Inflammatory macrophage treated with lipopolysaccharide for 1 hour (primary cell): ENCODE results near the gene CD247.
A peak's percentile ranks its signal among the peaks of the same experiment; 100 is the strongest.
"Not testable (repeated sequence)": the region's sequence is repeated elsewhere in the genome, so short reads cannot be mapped to it uniquely, and the experiment has no call there.

Source experiments
- DNase-seq, 2 donors: peaks; one replicate each; pipeline ENCODE4 v3.0.0-alpha.2; 2020 to 2022

The CD247 gene

DNA sequence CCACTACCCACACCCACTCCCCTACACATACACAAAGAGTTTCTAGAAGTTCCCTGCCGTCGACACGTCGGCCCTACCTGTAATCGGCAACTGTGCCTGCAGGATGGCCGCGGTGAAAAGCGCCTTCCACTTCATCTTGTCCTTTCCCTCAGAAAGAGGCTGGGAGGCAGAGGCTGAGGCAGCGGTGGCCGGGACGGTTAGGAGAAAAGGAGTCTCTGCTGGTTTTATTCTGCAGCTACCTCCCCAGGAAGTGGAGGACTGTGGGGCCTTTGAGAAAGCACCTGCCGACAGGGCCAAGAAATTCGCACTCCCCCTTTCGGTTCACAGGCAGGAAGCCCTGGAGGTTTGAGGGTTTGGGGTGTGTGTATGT, at the start of gene CD247:
TSS of gene CD247 (minus strand) at position 199 of the 370 bp plus-strand sequence. CDS start at position 135, 64 bp downstream.
- no peak for DNase-seq

DNA sequence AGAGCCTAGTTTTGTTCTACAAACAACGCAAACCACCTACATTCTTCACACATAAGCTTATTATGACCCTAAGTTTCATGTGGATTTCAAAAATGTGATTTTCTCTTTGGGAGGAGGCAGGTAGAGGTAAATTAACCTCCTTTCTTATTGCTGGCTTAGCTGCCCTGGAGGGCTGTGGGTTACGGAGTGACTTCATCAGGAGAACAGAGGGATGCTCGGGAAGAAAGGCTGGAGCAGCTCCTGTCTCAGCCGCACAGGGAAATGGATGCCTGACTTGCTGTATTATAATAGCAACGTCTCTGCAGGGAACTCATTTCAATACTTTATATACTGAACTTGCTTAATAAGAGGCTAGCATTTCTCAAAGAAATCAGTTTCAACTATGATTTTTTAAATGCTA, 49.3 kb upstream of the CD247 start:
- no peak for DNase-seq

DNA sequence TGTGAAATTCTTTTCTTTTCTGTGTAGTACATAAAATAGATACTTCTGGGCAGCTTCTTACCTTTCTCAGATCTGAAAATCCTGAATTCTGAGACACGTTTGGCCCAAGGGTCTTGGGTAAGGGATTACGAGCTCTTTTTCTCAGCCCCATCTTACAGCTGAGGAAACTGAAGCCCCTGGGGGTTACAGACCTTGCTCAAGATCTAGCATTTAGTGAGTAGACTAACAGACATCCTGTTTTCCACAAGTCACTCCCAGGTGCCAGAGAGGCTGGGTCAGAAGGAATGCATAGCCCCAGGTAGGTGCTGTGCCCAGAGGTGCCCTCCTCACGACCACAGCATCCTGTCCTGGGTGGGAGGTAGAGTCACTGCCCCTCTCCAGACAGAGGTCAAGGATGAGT, 48.4 kb upstream of the CD247 start:
- no peak for DNase-seq

DNA sequence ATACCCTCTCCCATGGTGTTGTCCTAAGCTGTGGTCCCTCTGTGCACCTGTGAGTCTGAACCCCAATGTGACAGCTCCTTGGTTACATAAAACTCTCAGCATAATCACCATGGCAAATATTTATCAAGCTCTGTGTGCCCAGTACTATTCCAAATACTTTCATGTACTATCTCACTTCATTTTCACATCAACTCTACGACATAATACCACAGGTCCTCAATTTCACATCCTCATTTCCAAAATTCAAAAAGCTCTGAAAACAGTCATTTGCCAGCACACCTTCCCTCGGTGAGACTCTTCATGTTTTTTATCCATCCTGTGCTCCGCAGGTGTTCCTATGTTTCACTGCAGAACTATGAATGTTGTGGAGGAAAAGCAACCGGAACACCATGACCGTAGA, 47.6 kb upstream of the CD247 start:
- DNase-seq: no peak

DNA sequence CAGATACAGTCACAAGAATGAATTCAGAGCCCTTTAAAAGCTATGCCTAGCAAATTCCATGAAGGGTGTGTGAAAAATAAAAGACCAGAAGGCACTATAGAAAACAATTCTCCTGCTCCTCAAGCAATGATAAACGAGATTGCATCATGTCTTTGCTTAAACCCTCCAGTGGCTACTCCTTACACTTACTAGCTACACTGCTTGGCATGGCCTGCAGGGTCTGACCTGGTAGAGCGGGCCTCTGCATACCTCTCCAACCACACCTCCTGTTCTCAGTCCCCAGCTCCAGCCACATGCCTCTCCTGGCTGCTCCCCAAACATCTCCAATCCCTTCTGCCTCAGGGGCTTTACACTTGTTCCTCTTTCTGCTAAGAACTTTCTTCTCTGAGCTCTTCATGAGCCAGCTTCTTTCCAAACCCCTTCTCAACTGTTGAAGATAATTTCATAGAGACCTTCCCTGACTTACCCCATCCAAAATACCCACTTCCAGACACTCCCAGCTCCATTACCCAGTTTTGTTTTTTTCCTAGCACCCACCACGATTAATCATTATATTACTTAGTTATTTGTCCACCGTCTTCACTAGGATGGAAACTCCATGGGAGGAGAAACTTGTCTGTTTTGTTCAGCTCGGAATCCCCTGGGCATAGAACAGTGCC, 46.4 kb upstream of the CD247 start:
- DNase-seq: no peak

DNA sequence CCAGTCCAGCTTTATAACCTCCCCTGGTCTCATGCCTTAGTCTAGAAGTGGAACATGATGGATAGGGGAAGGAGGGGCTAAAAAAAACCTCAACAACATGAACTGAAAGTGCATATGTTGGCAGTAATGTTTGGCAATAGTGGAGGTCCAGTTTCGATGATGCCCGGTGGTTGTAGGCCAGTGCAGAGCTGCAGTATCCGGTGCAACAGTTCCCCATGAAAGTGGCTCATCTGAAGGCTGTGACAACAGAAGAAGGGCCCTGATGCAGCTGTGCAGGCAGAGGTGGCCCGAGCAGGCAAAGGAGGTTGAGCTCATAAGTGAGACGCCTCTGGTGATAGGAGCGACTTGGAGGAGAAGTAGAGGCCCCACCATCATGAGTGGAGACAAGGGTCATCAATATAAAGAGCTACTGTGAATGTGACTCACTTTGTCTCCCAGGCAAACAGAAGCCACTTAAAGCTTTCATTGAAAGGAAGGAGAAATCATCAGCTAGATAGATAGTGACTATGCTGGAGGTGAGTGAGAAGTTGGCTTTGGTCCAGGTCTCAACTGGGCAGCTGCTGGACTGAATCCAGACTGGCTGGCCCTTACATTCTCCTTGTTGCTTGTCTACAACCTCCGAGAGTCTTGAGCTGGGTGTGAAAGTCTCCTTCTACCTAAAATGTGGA, 45.4 kb upstream of the CD247 start:
- DNase-seq: peak; percentile 84

DNA sequence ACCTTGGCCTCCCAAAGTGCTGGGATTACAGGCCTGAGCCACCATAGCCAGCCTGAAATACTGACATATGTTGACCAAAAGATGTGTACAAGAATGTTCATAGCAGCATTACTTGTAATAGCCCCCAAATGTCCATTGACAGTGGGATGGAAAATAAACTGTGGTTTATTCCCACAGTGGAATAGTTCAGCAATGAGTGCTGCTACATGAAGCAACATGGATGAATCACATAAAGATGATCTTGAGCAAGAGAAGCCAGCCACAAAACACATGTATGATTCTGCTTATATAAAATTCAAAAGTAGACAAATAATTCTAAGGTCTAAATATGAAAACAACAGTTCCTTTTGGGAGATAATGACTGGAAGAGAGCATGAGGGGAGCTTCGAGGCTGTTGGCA, 44.4 kb upstream of the CD247 start:
- peak; percentile 54 to 66 for DNase-seq

DNA sequence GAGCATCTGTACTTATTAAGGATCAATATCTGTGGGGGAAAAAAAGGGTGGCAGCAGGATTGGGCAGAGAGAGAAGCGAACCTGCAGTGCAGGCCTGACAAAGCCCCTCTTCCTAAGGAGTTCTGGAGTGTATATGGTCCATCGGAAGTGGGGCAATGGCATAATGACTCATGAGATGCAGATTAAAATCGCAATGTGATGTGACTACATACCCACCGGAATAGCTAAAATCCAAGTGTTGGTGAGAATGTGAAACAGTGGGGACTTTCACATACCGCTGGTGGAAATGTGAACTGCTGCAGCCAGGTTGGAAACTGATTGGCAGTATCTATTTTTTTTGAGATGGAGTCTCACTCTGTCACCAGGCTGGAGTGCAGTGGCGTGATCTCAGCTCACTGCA, 43.4 kb upstream of the CD247 start:
- no peak for DNase-seq

DNA sequence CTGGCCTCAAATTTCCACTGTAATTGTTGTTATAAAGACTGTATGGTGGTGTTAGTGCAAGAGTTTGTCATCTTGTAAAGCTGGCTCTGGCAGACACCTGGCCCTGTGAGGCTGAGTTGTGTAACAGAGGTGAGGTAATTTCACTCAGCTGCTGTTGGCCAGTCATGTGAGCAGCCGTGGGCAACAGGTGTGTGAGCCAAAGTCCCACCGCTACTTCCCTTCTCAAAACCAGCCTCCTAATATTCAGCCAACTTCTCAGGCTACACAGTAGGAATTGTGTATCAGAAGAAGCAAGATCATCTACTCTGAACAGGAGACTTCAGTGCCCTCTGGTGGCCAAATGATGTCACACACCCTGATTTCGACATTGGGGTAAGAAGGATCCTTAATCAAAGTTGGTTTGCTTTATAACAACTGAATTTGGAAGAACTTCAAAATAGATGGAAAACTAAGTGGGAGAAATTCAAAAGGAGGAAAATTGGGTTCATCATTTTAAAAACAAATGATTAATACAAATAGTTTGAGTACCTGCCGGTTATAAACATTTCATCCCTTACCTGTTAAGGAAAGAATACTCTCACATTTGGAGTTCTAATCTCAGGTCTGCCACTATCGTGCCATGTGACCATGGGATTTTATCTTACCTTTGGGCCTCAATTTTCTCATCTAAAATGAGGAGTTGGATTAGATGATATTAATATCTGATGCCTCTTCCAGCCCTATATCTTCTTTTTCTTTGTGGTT, 37.8 kb upstream of the CD247 start:
- peak; percentile 71 to 99 for DNase-seq

DNA sequence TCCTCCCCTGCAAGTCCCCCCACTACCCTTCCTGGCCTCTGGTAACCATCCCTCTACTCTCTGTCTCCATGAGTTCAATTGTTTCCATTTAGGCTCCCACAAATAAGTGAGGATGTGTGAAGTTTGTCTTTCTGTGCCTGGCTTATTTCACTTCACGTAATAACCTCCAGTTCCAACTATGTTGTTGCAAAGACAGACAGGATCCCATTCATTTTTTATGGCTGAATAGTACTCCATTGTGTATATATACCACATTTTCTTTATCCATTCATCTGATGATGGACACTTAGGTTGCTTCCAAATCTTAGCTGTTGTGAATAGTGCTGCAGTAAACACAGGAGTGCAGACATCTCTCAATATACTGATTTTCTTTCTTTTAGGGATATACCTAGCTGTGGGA, 36.7 kb upstream of the CD247 start:
- not testable (repeated sequence) for DNase-seq

DNA sequence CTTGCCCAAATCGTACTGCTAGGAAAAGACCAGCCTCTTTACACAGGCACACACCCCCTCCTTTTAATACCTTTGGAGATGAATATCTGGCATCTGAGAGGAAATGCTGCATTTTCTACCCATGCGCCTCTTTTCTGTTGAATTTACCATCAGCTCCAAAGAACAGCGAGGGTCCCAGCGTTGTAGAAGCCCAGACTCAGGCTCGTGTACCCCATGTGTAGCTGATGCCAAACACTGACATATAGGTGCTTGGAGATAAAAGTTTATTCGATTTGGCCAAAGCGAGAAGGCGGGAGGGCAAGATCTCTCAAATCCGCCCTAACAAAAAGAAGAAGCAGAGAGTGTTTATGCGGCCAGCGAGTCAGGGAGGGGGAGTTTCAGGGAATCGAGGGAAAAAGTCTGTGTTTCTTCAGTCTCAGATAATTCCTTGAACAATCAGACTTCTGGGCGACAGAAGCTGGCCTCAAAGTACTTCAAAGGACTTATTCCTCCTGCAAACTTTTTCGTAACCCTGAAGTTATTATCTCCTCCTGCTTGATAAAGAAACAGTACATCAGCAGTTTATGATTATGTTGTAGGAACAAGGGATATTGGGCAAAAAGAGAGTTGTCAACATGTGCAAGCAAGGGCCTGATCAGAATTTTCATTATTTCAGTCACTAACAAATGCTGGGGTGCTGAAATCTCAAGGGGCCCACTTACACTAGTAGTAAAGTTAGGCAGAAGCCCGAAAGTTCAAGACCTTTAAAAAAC, 35.9 kb upstream of the CD247 start:
- DNase-seq: no peak

DNA sequence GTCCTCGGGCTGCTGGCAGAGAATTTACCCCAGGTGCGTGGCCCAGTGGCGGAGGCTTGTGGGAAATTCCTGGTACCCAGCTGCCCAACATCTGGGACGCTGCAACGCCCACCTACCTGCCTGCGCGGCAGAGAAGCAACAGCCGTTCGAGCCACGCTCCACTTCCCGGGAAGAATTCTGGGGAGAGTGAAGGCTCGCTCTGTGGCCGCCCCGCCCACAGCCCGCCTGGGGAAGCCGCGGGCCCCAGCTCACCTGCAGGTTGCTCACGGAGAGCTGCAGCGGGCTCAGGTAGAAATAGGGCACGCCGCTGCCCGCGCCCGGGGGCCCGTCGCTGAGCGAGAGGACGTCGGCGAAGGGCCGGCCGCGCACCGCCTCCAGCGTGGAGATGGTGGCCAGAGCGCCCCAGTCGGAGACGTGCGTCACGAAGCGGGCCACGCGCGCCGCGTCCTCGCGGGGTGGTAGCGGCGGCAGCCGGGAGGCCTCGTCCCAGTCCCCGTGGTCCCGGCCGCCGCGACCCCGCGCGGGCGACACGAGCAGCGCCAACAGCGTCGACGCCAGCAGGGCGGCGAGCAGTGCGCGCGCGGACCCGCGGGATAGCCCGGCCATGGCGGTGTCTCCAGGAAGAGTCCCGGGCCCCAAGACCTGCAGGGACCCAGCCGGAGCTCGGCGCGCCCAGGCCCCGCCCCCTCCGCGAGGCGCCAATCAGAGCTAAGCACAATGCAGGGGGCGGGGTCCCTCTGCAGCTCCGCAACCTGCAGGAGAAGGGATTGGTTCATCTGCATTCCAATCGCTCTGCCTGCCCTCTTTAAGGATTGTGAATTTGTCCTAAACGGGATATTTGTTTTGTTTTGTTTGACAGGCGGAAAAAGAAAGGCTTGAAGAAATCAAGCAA, 35.1 kb upstream of the CD247 start, which contains the start of gene CREG1:
TSS of gene CREG1 (minus strand) at position 627 of the 892 bp plus-strand sequence.
- DNase-seq: peak; percentile 91

DNA sequence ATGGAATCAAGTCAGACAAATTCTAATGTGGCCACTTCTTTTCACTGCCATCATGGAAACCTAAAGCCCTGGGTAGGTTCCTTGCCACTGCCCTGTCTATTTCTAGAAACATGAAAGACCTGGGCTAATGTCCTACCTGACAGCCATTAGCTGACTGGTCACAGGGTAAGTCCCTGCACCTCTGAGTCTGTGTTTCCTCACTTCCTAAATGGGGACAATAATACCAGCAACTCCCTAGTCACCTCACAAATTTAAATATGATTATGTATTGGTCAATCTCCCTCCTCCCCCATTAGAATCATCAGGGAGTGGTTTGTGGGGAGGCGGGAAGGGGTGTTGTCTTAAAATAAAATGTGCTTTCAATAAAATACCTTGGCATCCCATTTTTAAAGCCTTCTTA, 33.0 kb upstream of the CD247 start:
- DNase-seq: peak; percentile 63 to 68

DNA sequence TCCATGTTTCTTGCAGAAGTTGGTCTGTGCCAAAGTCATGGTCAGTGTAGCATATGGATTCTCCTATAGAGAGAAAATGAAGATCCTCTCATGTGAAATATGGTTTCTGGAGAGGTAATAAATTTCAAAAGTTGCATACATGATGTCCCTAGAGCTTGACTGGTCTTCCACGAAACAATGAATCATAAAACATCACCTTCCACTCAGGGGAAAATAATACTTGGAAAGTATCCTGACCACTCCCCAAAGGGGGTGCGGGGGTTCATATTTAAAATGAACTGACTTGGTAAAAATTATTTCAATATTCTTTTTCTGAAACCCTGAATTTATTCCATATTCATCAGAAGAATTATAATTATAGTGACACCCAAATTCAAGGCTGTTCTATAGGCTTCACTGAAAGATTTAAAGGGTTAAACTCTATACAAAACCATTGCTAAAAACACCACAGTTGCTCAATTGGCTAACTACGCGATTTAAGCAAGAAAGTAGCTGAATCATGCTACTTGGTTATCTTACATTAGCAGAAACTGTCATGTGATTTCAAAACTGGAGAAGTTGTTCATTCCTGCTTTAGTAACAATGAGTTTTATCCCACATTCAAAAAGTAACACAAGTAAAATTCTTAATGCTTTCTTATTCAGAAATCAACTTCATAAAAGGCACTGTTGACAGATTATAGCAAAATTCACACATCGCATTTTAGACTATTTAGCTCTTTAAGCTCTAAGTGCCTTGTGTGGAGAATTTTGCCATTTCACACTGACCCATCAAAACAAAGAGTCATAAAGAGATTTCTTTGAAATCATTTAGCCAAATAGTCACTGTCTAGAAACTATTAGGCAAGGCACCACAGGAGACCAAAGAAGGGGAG, 30.0 kb upstream of the CD247 start:
- DNase-seq: peak; percentile 93 to 95

DNA sequence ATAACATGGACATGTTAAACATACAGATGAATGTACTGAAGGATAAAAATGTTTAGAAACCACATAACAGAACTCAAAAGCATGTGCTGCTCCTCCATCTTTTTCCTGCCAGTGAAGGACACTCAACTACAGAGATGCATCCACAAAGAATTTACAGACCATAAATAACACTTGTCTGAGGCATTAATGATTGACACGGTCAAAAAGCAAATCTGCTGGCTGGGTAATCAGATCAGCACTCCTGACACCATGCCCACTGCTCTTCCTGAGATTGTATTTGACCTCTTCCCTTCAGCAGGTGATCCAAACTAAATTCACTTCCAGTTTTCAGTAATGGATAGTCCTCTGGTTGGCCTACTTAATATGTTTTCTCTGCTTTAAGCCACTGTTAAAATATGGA, 28.6 kb upstream of the CD247 start:
- no peak for DNase-seq

DNA sequence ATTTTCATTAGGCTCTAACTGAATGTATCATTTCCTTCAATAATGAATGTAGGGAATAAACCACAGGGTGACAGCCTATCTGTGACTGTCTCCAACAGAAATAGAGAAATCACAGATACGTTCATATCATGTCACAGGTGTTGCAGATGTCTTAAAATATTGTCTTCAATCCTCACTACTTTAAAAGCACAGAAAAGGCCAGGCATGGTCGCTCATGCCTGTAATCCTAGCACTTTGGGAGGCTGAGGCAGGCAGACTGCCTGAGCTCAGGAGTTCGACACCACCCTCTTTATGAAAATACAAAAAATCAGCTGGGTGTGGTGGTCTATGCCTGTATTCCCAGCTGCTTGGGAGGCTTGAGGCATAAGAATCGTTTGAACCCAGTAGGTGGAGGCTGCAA, 27.0 kb upstream of the CD247 start:
- no peak for DNase-seq

DNA sequence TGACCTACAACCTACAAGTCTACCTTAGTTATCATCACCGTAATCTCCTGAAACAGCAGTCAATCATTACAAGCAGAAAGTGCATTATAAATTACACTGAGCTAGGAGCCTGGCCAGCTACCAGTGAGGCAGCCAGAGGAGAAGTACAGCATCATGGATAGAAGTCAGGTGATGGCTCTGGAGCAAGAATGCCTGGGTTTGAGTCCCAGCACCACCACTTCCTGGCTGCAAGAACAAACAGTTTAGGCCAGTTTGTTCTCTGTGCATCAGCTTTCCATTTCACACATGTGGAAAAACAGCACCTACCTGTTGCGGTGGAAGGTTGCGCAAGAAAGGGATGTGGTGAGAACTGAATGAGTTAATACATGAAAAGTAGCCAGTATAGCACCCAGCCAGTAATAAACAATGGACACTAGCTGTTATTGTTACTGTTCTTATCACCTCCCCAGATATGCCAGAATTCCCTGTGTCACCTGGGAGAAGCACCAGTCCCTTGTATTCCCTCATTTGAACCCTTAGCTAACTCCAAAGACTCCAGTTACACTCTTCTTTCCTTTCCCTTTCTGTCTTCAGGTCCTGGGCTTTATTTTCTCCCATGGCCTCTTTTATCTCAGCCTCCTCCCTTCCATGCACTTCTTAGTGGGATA, 26.2 kb upstream of the CD247 start:
- DNase-seq: no peak

DNA sequence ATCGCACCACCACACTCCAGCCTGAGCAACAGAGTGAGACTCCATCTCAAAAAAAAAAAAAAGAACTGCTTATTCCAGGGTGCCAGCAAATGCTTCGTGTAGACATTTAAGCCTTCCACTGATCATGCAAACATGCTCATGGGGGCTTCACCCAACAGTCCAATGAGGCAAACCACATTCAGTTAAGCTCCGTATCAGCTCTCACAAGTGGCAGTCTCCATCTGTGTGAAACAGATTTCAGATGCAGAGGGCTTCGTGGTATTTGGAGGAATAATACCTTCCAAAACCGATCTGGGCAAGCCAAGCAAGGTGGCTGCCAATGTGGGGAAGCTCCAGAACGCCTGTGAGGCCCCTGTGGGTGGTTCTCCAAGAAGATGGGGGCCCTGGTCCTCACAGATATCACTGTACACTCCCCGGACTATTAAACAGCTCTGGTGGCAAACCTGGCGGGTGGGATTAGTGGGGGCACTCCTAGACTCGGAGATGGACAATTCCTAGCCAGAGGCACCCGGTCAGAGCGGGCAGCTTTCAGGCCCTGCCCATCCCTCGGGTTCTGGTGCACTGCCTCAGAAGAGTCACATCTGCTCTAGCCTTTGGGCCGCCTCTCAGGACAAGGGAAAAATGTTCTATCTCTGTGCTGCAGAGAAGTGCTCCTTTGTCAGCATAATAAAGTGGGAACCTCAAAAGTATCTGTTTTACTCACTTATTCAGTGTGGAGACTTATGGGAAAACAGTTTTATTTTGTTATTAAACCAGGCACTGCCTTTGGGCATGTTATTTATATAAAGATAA, 25.1 kb upstream of the CD247 start:
- no peak for DNase-seq

DNA sequence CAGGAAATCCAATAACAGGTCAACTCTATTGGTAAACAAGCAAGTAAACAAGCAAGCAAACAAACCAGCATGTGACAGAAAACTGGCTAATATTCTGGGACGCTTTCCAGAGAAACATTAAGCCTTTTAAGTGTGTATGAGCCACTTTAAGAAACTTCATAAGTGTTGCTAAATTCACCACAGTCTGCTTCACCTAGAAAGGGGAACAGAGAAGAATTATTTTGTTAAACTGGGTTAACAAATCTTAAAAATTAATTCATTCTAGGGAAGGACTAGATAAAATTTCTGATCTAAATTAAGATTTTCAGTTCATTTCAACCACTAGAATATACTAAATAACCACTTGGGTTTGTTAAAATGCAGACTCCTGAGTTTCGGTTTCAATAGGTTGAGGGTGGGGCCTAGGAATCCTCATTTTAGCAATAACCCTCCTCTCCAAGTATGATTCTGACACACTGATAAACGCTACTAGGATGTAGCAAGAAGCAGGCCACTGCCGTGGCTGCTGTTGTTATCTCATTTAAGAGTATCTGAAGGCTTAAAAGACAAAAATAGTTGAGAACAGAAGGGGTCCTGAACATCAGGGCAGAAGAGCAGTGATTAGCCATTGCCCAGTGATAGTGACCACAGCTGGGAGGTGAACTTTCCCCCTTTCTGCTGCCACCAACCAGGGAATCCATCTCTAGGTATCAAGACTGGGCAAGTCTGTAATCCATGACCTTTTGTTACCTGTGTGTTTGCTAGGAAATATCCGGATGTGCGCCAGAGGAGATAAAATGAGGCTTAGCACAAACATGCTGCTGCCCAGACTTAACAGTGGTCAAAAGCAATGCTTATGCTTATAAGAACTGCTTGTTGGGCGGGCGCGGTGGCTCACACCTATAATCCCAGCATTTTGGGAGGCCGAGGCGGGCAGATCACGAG, 24.0 kb upstream of the CD247 start:
- DNase-seq: peak; percentile 52 to 61
